ENCODE results near the gene TUBA1C.

DNA sequence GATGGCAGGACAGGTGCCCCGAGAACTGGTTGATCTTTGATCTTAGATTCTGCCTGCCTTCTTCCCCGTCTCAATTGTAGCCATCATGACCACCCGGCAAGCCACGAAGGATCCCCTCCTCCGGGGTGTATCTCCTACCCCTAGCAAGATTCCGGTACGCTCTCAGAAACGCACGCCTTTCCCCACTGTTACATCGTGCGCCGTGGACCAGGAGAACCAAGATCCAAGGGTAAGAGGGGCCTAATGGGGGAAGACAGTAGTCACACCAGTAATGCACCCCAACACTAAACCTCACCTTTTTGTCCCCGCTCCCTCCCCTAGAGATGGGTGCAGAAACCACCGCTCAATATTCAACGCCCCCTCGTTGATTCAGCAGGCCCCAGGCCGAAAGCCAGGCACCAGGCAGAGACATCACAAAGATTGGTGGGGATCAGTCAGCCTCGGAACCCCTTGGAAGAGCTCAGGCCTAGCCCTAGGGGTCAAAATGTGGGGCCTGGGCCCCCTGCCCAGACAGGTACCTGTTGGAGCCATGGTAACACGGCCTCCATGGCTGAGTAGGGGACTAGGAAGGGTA lies 58.7 kb downstream of the TUBA1C start:
- TF ChIP-seq POLR2A (IDR thresholded peaks at IDR 0.05; ENCODE audit: low read depth, low read length) (no peak), POLR2AphosphoS5 (IDR thresholded peaks at IDR 0.05; ENCODE audit: low read depth, low read length) (no peak), SPI1 (IDR thresholded peaks at IDR 0.05; ENCODE audit: low read depth, low read length) (no peak)

Measured in GM12891 (cell line).